GM19467 (cell line): ENCODE data around the gene LEAP2.

Source experiments
- ATAC-seq: cut with Tn5 transposase; IDR thresholded peaks from one replicate; pipeline ENCODE4 v1.9.1; 2021; ENCODE audit warnings: mild to moderate bottlenecking, moderate library complexity; ENCODE audit not compliant: unreplicated experiment

The LEAP2 gene

GRCh38 chr5:132873119-132873929, at the start of gene LEAP2:
Gene LEAP2, plus strand, starts transcription at chr5:132873668. Its CDS starts 27 bp downstream, at chr5:132873695.
- ATAC-seq = no peak

- ATAC-seq = no peak
Observed at GRCh38 chr5:132824426-132824825, 49.0 kb upstream of the LEAP2 start.

GRCh38 chr5:132825033-132825833, 48.2 kb upstream of the LEAP2 start:
- no peak for ATAC-seq

- ATAC-seq = no peak
Observed at GRCh38 chr5:132825834-132826391, 47.6 kb upstream of the LEAP2 start.

- no peak for ATAC-seq
Observed at GRCh38 chr5:132826424-132827082, 46.9 kb upstream of the LEAP2 start.

GRCh38 chr5:132827943-132828673, 45.4 kb upstream of the LEAP2 start:
- ATAC-seq = no peak

GRCh38 chr5:132828846-132829494, 44.5 kb upstream of the LEAP2 start:
- ATAC-seq = no peak

GRCh38 chr5:132829742-132830435, 43.6 kb upstream of the LEAP2 start:
- peak; percentile 68 for ATAC-seq

GRCh38 chr5:132830436-132831094, 42.9 kb upstream of the LEAP2 start, which contains the start of gene SHROOM1:
Gene SHROOM1, minus strand, starts transcription at chr5:132830647. Its CDS starts 4,507 bp downstream, at chr5:132826140.
- peak; percentile 56 for ATAC-seq

GRCh38 chr5:132831095-132831860, 42.2 kb upstream of the LEAP2 start:
- no peak for ATAC-seq

GRCh38 chr5:132832612-132833011, 40.9 kb upstream of the LEAP2 start:
- no peak for ATAC-seq

GRCh38 chr5:132834057-132834456, 39.4 kb upstream of the LEAP2 start:
- ATAC-seq = no peak

GRCh38 chr5:132836852-132837251, 36.6 kb upstream of the LEAP2 start:
- ATAC-seq = no peak

GRCh38 chr5:132837868-132838267, 35.6 kb upstream of the LEAP2 start:
- ATAC-seq = no peak

GRCh38 chr5:132838516-132839282, 34.8 kb upstream of the LEAP2 start:
- no peak for ATAC-seq

- ATAC-seq = no peak
Observed at GRCh38 chr5:132839426-132840301, 33.8 kb upstream of the LEAP2 start.
